BJ (cell line): Measurements from ENCODE around the gene DUSP8. TPM values are rescaled to one million over a fixed set of nuclear protein-coding genes. Genes with fewer than 3 reads are reported as not detected.
"Not testable (repeated sequence)": the region's sequence is repeated elsewhere in the genome, so short reads cannot be mapped to it uniquely, and the experiment has no call there.

Experiments used
- CTCF ChIA-PET: fragments of 350-600 bp; formaldehyde crosslinking; extraction: SDS; loops from one replicate; lab custom pipeline; 2021; ENCODE audit warnings: antibody characterized with exemption, inconsistent platforms; lab: Yijun Ruan, JAX
- POLR2A ChIA-PET: fragments of 300-600 bp; sonication (Branson Sonifier 250); formaldehyde crosslinking; extraction: SDS; loops from one replicate; lab custom pipeline; 2021; ENCODE audit warnings: antibody characterized with exemption; lab: Charles Lee
- DNase-seq: peaks from one replicate; pipeline ENCODE4 v3.0.0-alpha.2; 2011; ENCODE audit warnings: low read depth
- H3K27me3 ChIP-seq: 2 replicates; pipeline ENCODE4 v1.6.0; 2011; ENCODE audit warnings: low read length; ENCODE audit not compliant: control insufficient read depth, insufficient read depth
- H3K36me3 ChIP-seq: 2 replicates; pipeline ENCODE4 v1.5.1; 2011; ENCODE audit warnings: low read length; ENCODE audit not compliant: control insufficient read depth, insufficient read depth
- H3K4me3 ChIP-seq: 2 replicates; pipeline ENCODE4 v1.5.1; 2011; ENCODE audit warnings: low read depth, mild to moderate bottlenecking, control low read depth, low read length
- CTCF ChIP-seq: IDR thresholded peaks from 2 replicates; pipeline ENCODE4 v1.5.1; 2011; ENCODE audit warnings: low read depth, mild to moderate bottlenecking, control low read depth, inconsistent platforms, low read length, moderate library complexity; ENCODE audit not compliant: insufficient read depth
- polyA plus RNA-seq: library from polyadenylated mRNA; depleted of rRNA; stranded (reverse); fragments of >200 nt; gene quantifications from 2 replicates; pipeline ENCODE4 v1.2.3, GENCODE V29; 2011

Gene DUSP8
- polyA plus RNA-seq, 1 experiment: 3.4 TPM

- ChIA-PET POLR2A (no interaction called here), CTCF (interaction anchor here (0.6 to 2.5 kb wide), 4 partner anchors 18 to 391 kb away, joined by 3 to 9 read pairs (median 5); no protein-coding TSS in a partner anchor)
- DNase-seq: no peak
- Histone ChIP-seq H3K27me3 (peaks cover 19% of the 10 kb centered on the region), H3K4me3 (no peak overlapping the region), H3K36me3 (no peaks in the 10 kb centered on the region)
- no peak for TF ChIP-seq CTCF
Observed at GRCh38 chr11:1592628-1593027, 20.6 kb upstream of the DUSP8 start.

GRCh38 chr11:1589996-1590395 is 17.9 kb upstream of the DUSP8 start:
- H3K4me3 ChIP-seq: no peak overlapping the region
- H3K36me3 ChIP-seq: no peaks in the 10 kb centered on the region
- no peak for TF ChIP-seq CTCF
- H3K27me3 ChIP-seq: peaks cover 6% of the 10 kb centered on the region
- ChIA-PET CTCF (interaction anchor here (0.8 to 3.2 kb wide), 5 partner anchors 11 to 43 kb away, joined by 3 to 23 read pairs (median 7); partner anchors contain the start of gene KRTAP5-5), POLR2A (no interaction called here)
- no peak for DNase-seq

- CTCF ChIA-PET: interaction anchor here (0.5 to 3.2 kb wide), 7 partner anchors 10 to 43 kb away, joined by 3 to 23 read pairs (median 5); partner anchors contain the start of gene KRTAP5-5
- H3K4me3 ChIP-seq, POLR2A ChIA-PET, DNase-seq, H3K27me3 ChIP-seq, H3K36me3 ChIP-seq: not testable (repeated sequence)
Observed at GRCh38 chr11:1589191-1589963, 17.3 kb upstream of the DUSP8 start.

GRCh38 chr11:1586699-1587098 is 14.6 kb upstream of the DUSP8 start:
- no peak for TF ChIP-seq CTCF
- H3K27me3 ChIP-seq: peaks cover 8% of the 10 kb centered on the region
- ChIA-PET CTCF (interaction anchor here (0.8 to 1.0 kb wide), 3 partner anchors 9 to 41 kb away, joined by 3 read pairs; no protein-coding TSS in a partner anchor), POLR2A (no interaction called here)
- DNase-seq: no peak
- no peak overlapping the region for H3K4me3 ChIP-seq
- no peaks in the 10 kb centered on the region for H3K36me3 ChIP-seq

GRCh38 chr11:1584661-1585370 is 12.7 kb upstream of the DUSP8 start, which contains the start of gene KRTAP5-1:
Gene KRTAP5-1, minus strand, starts transcription at chr11:1585283. Its CDS starts 34 bp downstream, at chr11:1585249.
- not testable (repeated sequence) for DNase-seq, H3K36me3 ChIP-seq, H3K27me3 ChIP-seq, H3K4me3 ChIP-seq
- CTCF ChIA-PET: interaction anchor here (0.7 to 2.4 kb wide), 2 partner anchors 10 to 11 kb away, joined by 3 to 6 read pairs; no protein-coding TSS in a partner anchor
- POLR2A ChIA-PET: interaction anchor here (0.9 kb wide), 1 partner anchor 11 kb away, joined by 3 read pairs; no protein-coding TSS in a partner anchor

- H3K36me3 ChIP-seq, H3K27me3 ChIP-seq, DNase-seq, H3K4me3 ChIP-seq, POLR2A ChIA-PET: not testable (repeated sequence)
- CTCF ChIA-PET: interaction anchor here (0.8 to 1.9 kb wide), 4 partner anchors 8 to 16 kb away, joined by 3 to 10 read pairs (median 3); no protein-coding TSS in a partner anchor
Observed at GRCh38 chr11:1582909-1583308, 10.8 kb upstream of the DUSP8 start.
